HEK293T (cell line): ENCODE measurements around the gene TFDP2.

Source experiments
- CTCF ChIA-PET: fragments of 350-600 bp; formaldehyde crosslinking; extraction: SDS; loops from one replicate; lab custom pipeline; 2021; ENCODE audit warnings: antibody characterized with exemption, inconsistent platforms; lab: Yijun Ruan, JAX
- POLR2A ChIA-PET: fragments of 350-600 bp; formaldehyde crosslinking; extraction: SDS; loops from one replicate; lab custom pipeline; 2020; ENCODE audit warnings: antibody characterized with exemption, inconsistent platforms; lab: Yijun Ruan, JAX
- DNase-seq: peaks from one replicate; pipeline ENCODE4 v3.0.0; 2012; ENCODE audit warnings: mixed read lengths; ENCODE audit errors: extremely low spot score
- ARNT ChIP-seq: fragments of 450-650 bp; IDR thresholded peaks from 2 replicates; pipeline ENCODE4 v1.6.1; 2017; ENCODE audit warnings: mild to moderate bottlenecking
- BHLHE40 ChIP-seq: fragments of 450-650 bp; IDR thresholded peaks from 2 replicates; pipeline ENCODE4 v1.6.1; 2016; ENCODE audit warnings: mild to moderate bottlenecking, moderate library complexity, borderline replicate concordance
- CTBP1 ChIP-seq: fragments of 450-650 bp; IDR thresholded peaks from 2 replicates; pipeline ENCODE4 v1.6.1; 2016; ENCODE audit warnings: borderline replicate concordance
- ELF4 ChIP-seq: fragments of 450-650 bp; IDR thresholded peaks from 2 replicates; pipeline ENCODE4 v1.6.1; 2017; ENCODE audit warnings: antibody characterized with exemption
- FOXA1 ChIP-seq: fragments of 450-650 bp; IDR thresholded peaks from 2 replicates; pipeline ENCODE4 v1.6.1; 2016; ENCODE audit warnings: mild to moderate bottlenecking
- FOXK2 ChIP-seq: fragments of 450-650 bp; IDR thresholded peaks from 2 replicates; pipeline ENCODE4 v1.6.1; 2016; ENCODE audit warnings: mild to moderate bottlenecking
- FOXM1 ChIP-seq: fragments of 450-650 bp; IDR thresholded peaks from 2 replicates; pipeline ENCODE4 v1.6.1; 2017; ENCODE audit warnings: mild to moderate bottlenecking, borderline replicate concordance
- HDGF ChIP-seq: fragments of 450-650 bp; IDR thresholded peaks from 2 replicates; pipeline ENCODE4 v1.6.1; 2017; ENCODE audit warnings: antibody characterized with exemption, borderline replicate concordance
- L3MBTL2 ChIP-seq: fragments of 450-650 bp; conservative IDR thresholded peaks from 2 replicates; pipeline ENCODE4 v1.6.1; 2016; ENCODE audit warnings: mild to moderate bottlenecking
- LEF1 ChIP-seq: fragments of 450-650 bp; IDR thresholded peaks from 2 replicates; pipeline ENCODE4 v1.6.1; 2017; ENCODE audit warnings: mild to moderate bottlenecking, borderline replicate concordance
- NFRKB ChIP-seq: fragments of 450-650 bp; IDR thresholded peaks from 2 replicates; pipeline ENCODE4 v1.6.1; 2016; ENCODE audit warnings: mild to moderate bottlenecking, moderate library complexity
- SP1 ChIP-seq: fragments of 450-650 bp; IDR thresholded peaks from 2 replicates; pipeline ENCODE4 v1.6.1; 2017
- SUZ12 ChIP-seq: fragments of 450-650 bp; IDR thresholded peaks from 2 replicates; pipeline ENCODE4 v1.6.1; 2016; ENCODE audit warnings: mild to moderate bottlenecking
- TARDBP ChIP-seq: fragments of 450-650 bp; IDR thresholded peaks from 2 replicates; pipeline ENCODE4 v1.6.1; 2016
- ZNF384 ChIP-seq: fragments of 450-650 bp; IDR thresholded peaks from 2 replicates; pipeline ENCODE4 v1.6.1; 2016
- TF ChIP-seq, protein P1 (sequence below): fragments of 450-650 bp; IDR thresholded peaks from 2 replicates; pipeline ENCODE4 v1.6.1; 2016

The TFDP2 gene

GRCh38 chr3:141969711-141970110, 179.6 kb downstream of the TFDP2 start:
- CTCF ChIA-PET, result no interaction called here
- DNase-seq, result no peak
- no peak for TF ChIP-seq CTBP1
- no peak for TF ChIP-seq SP1
- TF ChIP-seq L3MBTL2, result no peak
- TF ChIP-seq SUZ12, result no peak
- no peak for TF ChIP-seq BHLHE40
- no peak for TF ChIP-seq LEF1
- TF ChIP-seq, protein P1, sequence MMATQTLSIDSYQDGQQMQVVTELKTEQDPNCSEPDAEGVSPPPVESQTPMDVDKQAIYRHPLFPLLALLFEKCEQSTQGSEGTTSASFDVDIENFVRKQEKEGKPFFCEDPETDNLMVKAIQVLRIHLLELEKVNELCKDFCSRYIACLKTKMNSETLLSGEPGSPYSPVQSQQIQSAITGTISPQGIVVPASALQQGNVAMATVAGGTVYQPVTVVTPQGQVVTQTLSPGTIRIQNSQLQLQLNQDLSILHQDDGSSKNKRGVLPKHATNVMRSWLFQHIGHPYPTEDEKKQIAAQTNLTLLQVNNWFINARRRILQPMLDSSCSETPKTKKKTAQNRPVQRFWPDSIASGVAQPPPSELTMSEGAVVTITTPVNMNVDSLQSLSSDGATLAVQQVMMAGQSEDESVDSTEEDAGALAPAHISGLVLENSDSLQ, result no peak
- TF ChIP-seq NFRKB, result no peak
- TF ChIP-seq ZNF384, result no peak
- no peak for TF ChIP-seq FOXA1
- no peak for TF ChIP-seq HDGF
- no peak for TF ChIP-seq FOXK2
- POLR2A ChIA-PET, result no interaction called here

DNA sequence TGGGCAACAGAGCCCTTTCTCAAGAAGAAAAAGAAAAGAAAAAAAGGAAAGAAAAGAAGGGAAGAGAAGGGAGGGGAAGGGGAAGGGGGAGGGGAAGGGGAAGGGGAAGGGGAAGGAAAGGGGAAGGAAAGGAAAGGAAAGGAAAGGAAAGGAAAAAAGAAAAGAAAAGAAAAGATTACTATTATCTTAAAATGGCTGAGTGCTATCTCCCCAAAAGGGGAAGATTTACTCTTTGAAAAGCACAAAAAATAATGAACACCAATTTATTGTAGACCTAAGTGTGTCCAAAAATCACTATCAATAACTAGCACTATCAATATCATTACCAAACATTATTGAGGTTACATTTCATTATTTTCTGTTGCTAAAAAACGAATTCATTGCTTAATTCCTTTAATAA, 183.9 kb downstream of the TFDP2 start:
- ChIA-PET CTCF (no interaction called here), POLR2A (no interaction called here)
- DNase-seq, result no peak
- no peak for TF ChIP-seq L3MBTL2
- TF ChIP-seq TARDBP, result no peak
- TF ChIP-seq HDGF, result no peak
- TF ChIP-seq ZNF384, result no peak
- TF ChIP-seq CTBP1, result no peak
- no peak for TF ChIP-seq LEF1
- TF ChIP-seq NFRKB, result no peak
- no peak for TF ChIP-seq SP1
- TF ChIP-seq FOXM1, result no peak
- no peak for TF ChIP-seq SUZ12

GRCh38 chr3:141963301-141963700, 186.0 kb downstream of the TFDP2 start:
- CTCF ChIA-PET, result interaction anchor here (0.6 kb wide), 1 partner anchor 247 kb away, joined by 3 read pairs; no protein-coding TSS in a partner anchor
- no peak for DNase-seq
- POLR2A ChIA-PET, result no interaction called here
- TF ChIP-seq L3MBTL2 (no peak), FOXA1 (no peak), BHLHE40 (no peak), SUZ12 (no peak), HDGF (no peak), NFRKB (no peak), ELF4 (no peak), FOXK2 (no peak), LEF1 (no peak), CTBP1 (no peak), SP1 (no peak), ARNT (no peak), TARDBP (no peak), FOXM1 (no peak)

DNA sequence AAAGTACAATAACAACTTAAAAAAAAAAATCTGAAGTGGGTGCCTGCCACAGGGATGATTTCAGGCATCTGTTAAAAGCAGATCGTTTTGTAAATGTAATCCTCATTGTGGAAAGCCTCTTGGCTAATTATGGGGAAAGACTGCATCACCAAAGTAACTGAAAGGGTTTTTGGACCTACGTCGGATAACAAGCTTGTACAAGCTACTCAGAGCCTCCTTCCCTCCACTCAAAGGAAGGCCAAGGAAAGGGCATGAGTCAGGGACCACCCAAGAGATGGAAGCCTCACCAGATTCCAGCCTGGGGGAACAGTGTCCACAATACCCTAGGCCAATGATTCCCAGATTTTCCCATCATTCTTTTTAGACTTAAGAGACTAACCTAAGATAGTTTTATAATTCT, 188.6 kb downstream of the TFDP2 start:
- POLR2A ChIA-PET, result no interaction called here
- no peak for DNase-seq
- CTCF ChIA-PET, result no interaction called here
- TF ChIP-seq HDGF (no peak), L3MBTL2 (no peak), NFRKB (no peak), BHLHE40 (no peak), LEF1 (no peak), TARDBP (no peak), FOXM1 (no peak), ELF4 (no peak), SUZ12 (no peak)
- TF ChIP-seq, protein P1, result no peak

DNA sequence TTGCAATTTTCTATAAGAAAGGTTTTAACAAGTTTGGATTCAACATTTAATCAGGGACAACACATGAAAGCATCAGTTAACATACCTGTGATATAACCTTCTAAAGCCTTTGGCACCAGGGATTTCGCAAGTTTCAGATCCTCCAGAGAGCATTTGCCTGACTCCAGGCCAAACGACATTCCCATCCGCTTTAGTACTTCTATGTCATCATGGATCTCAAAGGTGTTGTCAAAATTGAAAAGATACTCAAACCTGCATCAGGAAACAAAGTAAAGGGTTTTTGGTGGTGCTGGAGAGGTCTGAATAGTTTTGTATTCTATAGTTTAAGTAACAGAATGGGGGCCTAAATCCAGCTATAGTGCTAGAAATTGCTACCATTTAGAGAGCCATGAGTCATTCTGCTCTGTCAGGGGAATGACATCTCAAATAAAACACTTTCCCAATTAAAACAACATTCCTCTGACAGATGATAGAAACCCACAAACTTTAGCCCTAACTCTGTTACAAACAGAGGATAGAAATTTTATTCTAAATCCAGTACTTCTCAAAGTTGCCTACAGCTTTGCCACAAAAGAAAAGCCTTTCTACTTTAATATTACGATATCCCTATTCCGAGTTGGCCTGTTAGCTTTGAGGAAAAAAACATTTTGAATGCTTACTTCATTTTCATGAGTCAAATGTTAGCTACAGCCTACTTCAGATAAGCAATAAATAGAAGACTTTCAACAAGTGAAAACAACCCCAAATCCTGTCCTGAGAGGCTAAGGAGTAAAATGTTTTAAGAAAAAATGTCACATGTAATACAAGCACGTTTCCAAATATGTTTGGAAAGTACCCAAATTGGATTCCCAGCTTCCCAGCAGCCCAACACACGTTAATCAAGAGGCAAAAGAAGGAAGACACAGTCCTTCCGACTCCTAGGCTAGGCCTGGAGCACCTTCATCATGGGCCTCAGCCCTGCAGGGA, 189.5 kb downstream of the TFDP2 start:
- TF ChIP-seq ARNT (no peak), CTBP1 (no peak), FOXA1 (no peak), FOXM1 (no peak), FOXK2 (no peak), LEF1 (no peak), ZNF384 (no peak), BHLHE40 (no peak), NFRKB (no peak), ELF4 (no peak), SP1 (no peak), SUZ12 (no peak)
- TF ChIP-seq, protein P1, result no peak
- POLR2A ChIA-PET, result no interaction called here
- DNase-seq, result no peak
- CTCF ChIA-PET, result no interaction called here

- TF ChIP-seq FOXA1, result no peak
- ChIA-PET POLR2A (no interaction called here), CTCF (no interaction called here)
- DNase-seq, result no peak
These were observed 194.2 kb downstream of the TFDP2 start for GRCh38 chr3:141955175-141955574.
